Mucosa of gallbladder (tissue), 1 donor: ENCODE data around the gene ACSL5. TPM values are rescaled to one million over a fixed set of nuclear protein-coding genes. Genes with fewer than 3 reads are reported as not detected.
"Not testable (repeated sequence)": the region's sequence is repeated elsewhere in the genome, so short reads cannot be mapped to it uniquely, and the experiment has no call there.

Experiments
- DNase-seq: peaks from one replicate; pipeline ENCODE4 v3.0.0-alpha.2; 2020; ENCODE audit warnings: low spot score
- total RNA-seq: library from RNA; stranded (reverse); gene quantifications from one replicate; pipeline ENCODE4 v1.2.1, GENCODE V29; 2021
- donor health status: DM: no; HTN: no; CAD: no.

ACSL5 gene
- total RNA-seq, 1 donor from 2014 or later = 34.1 TPM

GRCh38 chr10:112461029-112461887 is 87.3 kb downstream of the ACSL5 start:
- no peak for DNase-seq

GRCh38 chr10:112464074-112464473 is 90.2 kb downstream of the ACSL5 start:
- not testable (repeated sequence) for DNase-seq

- DNase-seq = no peak
These were observed 91.5 kb downstream of the ACSL5 start for GRCh38 chr10:112465299-112465883.

GRCh38 chr10:112466802-112467201 is 92.9 kb downstream of the ACSL5 start:
- DNase-seq = no peak

- DNase-seq = no peak
These were observed 93.7 kb downstream of the ACSL5 start for GRCh38 chr10:112467541-112468075.

GRCh38 chr10:112471878-112472487 is 98.1 kb downstream of the ACSL5 start:
- no peak for DNase-seq

GRCh38 chr10:112475575-112476218 is 101.8 kb downstream of the ACSL5 start:
- DNase-seq = no peak

Other genes with a start within 250 kb of the ACSL5 start
- 19.6 TPM for gene GPAM, start 190.4 kb upstream of the ACSL5 start, total RNA-seq
- gene TECTB, start 90.7 kb upstream of the ACSL5 start, total RNA-seq = not detected
- gene ZDHHC6, start 72.8 kb downstream of the ACSL5 start, total RNA-seq = 34.2 TPM
- gene VTI1A, start 73.1 kb downstream of the ACSL5 start, total RNA-seq = 28.1 TPM